Cardiac septum (tissue), 1 donor: ENCODE measurements around the gene MRTFA. TPM values are rescaled to one million over a fixed set of nuclear protein-coding genes. Genes with fewer than 3 reads are reported as not detected.
"Not testable (repeated sequence)": the region's sequence is repeated elsewhere in the genome, so short reads cannot be mapped to it uniquely, and the experiment has no call there.

Experiments used
- DNase-seq: peaks from one replicate; pipeline ENCODE4 v3.0.0-alpha.2; 2020; ENCODE audit warnings: low spot score
- intact Hi-C: fragments of 100-400 bp; cut with DNase I; formaldehyde crosslinking; loops from one replicate; pipeline ENCODE4 v1.14.0; 2022
- total RNA-seq: library from RNA; stranded (reverse); fragmentation: NEBNext Ultra II Directional; extraction: Animal tissue kit (Norgen Biotek cat#: 25700); gene quantifications from one replicate; pipeline ENCODE4 v1.2.1, GENCODE V29; 2021
- donor health status: DM: no; HTN: no; CAD: no.

MRTFA gene
- total RNA-seq, 1 donor from 2014 or later: 24.3 TPM

DNA sequence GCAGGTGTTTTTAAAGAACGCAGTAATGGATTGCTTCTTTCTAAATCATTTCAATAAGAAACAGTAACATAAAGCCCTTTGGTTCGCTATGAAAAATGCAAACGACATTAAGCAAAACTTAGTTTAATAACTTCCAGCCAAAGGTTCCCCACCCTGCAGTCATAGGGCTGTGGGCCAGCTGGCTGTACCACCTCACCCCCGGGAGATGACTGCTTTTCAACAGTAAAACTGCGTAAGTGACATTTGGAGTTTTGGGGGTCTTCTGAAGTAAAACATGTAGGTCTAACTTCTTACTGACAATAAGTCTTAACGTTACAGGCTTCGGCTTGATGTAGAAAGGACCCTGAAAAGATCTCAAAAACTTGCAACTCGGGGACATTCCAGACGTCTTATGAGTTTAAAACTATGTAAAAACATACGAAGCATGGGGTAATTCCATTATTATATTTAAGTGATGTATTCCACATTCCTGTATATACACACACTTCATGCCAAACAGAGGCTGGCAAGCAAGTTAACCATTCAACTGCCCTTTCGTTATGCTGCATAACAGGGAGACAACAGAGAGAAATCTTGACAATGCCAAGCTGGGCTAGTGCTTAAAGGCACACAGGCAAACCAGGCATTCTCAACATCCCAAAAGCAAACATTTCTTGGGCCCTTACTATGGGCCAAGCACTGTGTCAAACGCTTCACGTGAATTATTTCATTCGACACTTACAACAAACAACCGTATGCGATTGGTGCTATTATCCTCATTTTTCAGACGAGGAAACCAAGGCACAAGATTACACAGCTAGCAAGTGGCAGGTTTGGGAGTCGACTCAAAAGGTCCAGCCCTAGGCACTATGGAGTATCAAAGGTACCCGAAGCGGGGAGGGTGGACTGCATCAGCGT, 1.2 kb downstream of the MRTFA start:
- intact Hi-C loops: loop anchor here (5.0 to 10.0 kb wide), 3 partner anchors 108 to 260 kb away; partner anchors contain the start of gene SGSM3
- DNase-seq: no peak

- intact Hi-C loops: loop anchor here (10.0 kb wide), 2 partner anchors 140 to 260 kb away; partner anchors contain the start of gene SGSM3
- DNase-seq: no peak
These were observed 2.2 kb downstream of the MRTFA start for GRCh38 chr22:40634119-40634903.

- intact Hi-C loops: loop anchor here (10.0 kb wide), 2 partner anchors 138 to 258 kb away; partner anchors contain the start of gene SGSM3
- DNase-seq: no peak
These were observed 3.5 kb downstream of the MRTFA start for GRCh38 chr22:40633036-40633435.

GRCh38 chr22:40631925-40632324, 4.6 kb downstream of the MRTFA start:
- DNase-seq: no peak
- intact Hi-C loops: loop anchor here (10.0 kb wide), 2 partner anchors 137 to 257 kb away; partner anchors contain the start of gene SGSM3

- intact Hi-C loops: no loop called here
- no peak for DNase-seq
These were observed 8.0 kb downstream of the MRTFA start for GRCh38 chr22:40628354-40629042.

DNA sequence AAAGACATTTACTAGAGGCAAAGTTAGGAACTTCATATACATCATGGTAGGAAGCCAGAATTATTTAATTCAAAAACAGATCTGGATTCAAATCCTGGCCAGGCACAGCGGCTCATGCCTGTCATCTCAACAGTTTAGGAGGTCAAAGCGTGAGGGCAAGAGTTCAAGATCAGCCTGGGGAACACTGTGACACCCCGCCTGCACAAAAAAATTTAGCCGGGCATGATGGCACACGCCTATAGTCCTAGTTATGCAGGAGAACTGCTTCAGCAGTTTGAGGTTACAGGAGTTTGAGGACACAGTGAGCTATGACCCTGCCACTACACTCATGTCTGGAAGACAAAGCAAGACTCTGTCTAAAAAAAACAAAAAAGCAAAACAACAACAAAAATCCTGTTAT, 8.9 kb downstream of the MRTFA start:
- intact Hi-C loops: no loop called here
- DNase-seq: no peak

DNA sequence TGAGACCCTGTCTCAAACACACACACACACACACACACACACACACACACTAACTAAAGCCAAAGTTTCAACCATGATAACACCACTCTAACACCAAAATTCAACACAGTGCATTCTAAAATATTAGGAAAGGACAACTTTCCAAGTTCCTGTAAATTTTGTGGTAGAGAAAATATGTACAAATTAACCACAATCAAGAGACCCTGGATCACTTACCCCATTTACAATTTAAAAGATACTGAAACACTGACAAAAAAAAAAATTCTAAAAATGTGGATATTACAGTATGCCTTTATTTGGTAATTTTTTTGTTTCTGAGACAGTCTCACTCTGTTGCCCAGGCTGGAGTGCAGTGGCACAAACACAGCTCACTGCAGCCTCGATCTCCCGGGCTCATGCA, 9.7 kb downstream of the MRTFA start:
- no peak for DNase-seq
- intact Hi-C loops: no loop called here

DNA sequence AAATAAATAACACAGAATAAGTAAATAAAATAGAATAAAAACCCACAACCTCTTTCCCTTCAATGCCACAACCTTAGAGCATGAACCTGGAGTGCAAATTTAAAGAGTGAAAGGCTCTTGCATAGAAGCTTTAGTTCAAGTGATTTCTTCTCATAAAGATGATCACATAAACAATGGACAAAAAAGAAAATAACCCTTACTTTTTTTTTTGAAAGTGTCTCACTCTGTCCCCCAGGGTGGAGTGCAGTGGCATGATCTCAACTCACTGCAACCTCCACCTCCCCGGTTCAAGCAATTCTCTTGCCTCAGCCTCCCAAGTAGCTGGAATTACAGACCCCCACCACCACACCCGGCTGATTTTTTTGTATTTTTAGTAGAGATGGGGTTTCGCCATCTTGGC, 10.7 kb downstream of the MRTFA start:
- DNase-seq, intact Hi-C loops: not testable (repeated sequence)

- DNase-seq, intact Hi-C loops: not testable (repeated sequence)
These were observed 11.2 kb downstream of the MRTFA start for GRCh38 chr22:40625281-40625680.

- DNase-seq: no peak
- intact Hi-C loops: no loop called here
These were observed 11.7 kb downstream of the MRTFA start for GRCh38 chr22:40624770-40625169.

- intact Hi-C loops: no loop called here
- no peak for DNase-seq
These were observed 15.0 kb downstream of the MRTFA start for GRCh38 chr22:40621309-40622151.

- DNase-seq: no peak
- intact Hi-C loops: no loop called here
These were observed 16.0 kb downstream of the MRTFA start for GRCh38 chr22:40620464-40621046.

- DNase-seq: no peak
- intact Hi-C loops: no loop called here
These were observed 18.1 kb downstream of the MRTFA start for GRCh38 chr22:40618400-40618799.

GRCh38 chr22:40616578-40616977, 19.9 kb downstream of the MRTFA start:
- no peak for DNase-seq
- intact Hi-C loops: no loop called here

GRCh38 chr22:40613067-40613466, 23.5 kb downstream of the MRTFA start:
- no peak for DNase-seq
- intact Hi-C loops: no loop called here

DNA sequence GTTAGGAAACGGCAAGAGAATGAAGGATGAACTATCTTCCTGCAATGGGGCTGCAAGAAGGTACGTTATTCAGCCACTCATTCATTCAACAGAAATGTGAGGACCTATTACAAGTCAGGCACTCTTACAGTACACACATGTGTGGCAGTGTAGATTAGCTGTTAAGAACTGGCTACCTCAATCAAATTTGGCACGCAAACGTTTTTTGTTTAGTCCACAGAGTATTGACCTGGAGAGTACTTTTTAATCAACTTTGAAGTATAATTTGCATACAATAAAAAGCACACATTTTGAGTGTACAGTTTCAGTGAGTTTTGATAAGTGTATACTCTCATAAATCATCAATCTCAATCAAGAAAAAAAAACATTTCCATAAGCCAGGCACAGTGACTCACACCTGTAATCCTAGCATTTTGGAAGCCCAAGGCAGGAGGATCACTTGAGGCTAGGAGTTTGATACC, 24.2 kb downstream of the MRTFA start:
- DNase-seq: no peak
- intact Hi-C loops: no loop called here

GRCh38 chr22:40611606-40612005, 24.9 kb downstream of the MRTFA start:
- no peak for DNase-seq
- intact Hi-C loops: no loop called here

DNA sequence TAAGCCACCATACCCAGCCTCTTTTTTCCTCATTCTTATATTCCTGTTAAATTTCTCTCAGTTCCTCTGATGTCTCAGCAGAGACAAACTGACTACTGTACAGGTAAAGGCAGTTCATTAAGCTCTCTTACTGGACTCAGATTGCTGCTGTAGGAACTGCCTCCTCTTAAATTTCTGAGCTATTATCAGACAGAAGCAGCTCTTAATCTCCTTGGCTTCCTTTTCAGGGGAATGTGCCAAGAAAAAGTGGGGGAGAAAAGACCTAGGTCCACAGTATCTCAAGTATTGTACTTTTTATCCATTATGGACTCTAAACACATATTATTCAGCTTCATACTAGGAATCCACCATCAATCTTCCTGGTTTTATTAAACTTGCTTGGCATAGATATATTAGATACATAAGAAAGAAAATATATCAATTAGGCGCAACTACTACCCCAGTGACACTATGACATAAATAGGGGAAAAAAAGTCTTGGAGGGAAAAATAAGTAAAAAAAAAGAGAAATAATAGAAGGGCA, 26.1 kb downstream of the MRTFA start:
- intact Hi-C loops: no loop called here

More for the DNA sequence above, 26.1 kb downstream of the MRTFA start:
- no peak for DNase-seq
